ENCODE data around the gene OR4A16. TPM values are rescaled to one million over a fixed set of nuclear protein-coding genes. Genes with fewer than 3 reads are reported as not detected.

The OR4A16 gene
- not detected for total RNA-seq

GRCh38 chr11:55342901-55343300 lies at the start of gene OR4A16:
TSS of gene OR4A16 (plus strand) at chr11:55343201. CDS start at chr11:55343201, 0 bp downstream.
- ATAC-seq (no peak), DNase-seq (ENCODE audit: low spot score) (no peak)
- H3K9me3 Mint-ChIP-seq = peaks cover 17% of the 10 kb centered on the region
- H3K27ac Mint-ChIP-seq = no peak within 1 kb of the TSS
- H3K36me3 Mint-ChIP-seq = peaks cover 5% of the 10 kb centered on the region
- no peaks in the 10 kb centered on the region for H3K4me1 Mint-ChIP-seq (ENCODE audit: low read depth in 2 of 2)
- no peaks in the 10 kb centered on the region for H3K27me3 Mint-ChIP-seq
- H3K4me3 Mint-ChIP-seq = no peak within 1 kb of the TSS

GRCh38 chr11:55324500-55324899 lies 18.5 kb upstream of the OR4A16 start:
- Mint-ChIP-seq H3K27me3 (no peaks in the 10 kb centered on the region), H3K4me3 (no peak overlapping the region), H3K27ac (no peak overlapping the region), H3K4me1 (ENCODE audit: low read depth in 2 of 2) (no peaks in the 10 kb centered on the region), H3K36me3 (peaks cover 4% of the 10 kb centered on the region), H3K9me3 (peaks cover 2% of the 10 kb centered on the region)
- ATAC-seq (no peak), DNase-seq (ENCODE audit: low spot score) (no peak)

- H3K36me3 Mint-ChIP-seq = peaks cover 4% of the 10 kb centered on the region
- H3K4me3 Mint-ChIP-seq = no peak overlapping the region
- DNase-seq (ENCODE audit: low spot score) (no peak), ATAC-seq (no peak)
- no peak overlapping the region for H3K27ac Mint-ChIP-seq
- no peaks in the 10 kb centered on the region for H3K4me1 Mint-ChIP-seq (ENCODE audit: low read depth in 2 of 2)
- peaks cover 17% of the 10 kb centered on the region for H3K9me3 Mint-ChIP-seq
- H3K27me3 Mint-ChIP-seq = no peaks in the 10 kb centered on the region
Measured at GRCh38 chr11:55345306-55345705, 2.3 kb downstream of the OR4A16 start.

GRCh38 chr11:55349032-55349431 lies 6.0 kb downstream of the OR4A16 start:
- H3K36me3 Mint-ChIP-seq = peaks cover 4% of the 10 kb centered on the region
- no peak for DNase-seq (ENCODE audit: low spot score)
- peaks cover 11% of the 10 kb centered on the region for H3K9me3 Mint-ChIP-seq
- H3K27ac Mint-ChIP-seq = no peak overlapping the region
- no peaks in the 10 kb centered on the region for H3K4me1 Mint-ChIP-seq (ENCODE audit: low read depth in 2 of 2)
- no peak for ATAC-seq
- no peak overlapping the region for H3K4me3 Mint-ChIP-seq
- no peaks in the 10 kb centered on the region for H3K27me3 Mint-ChIP-seq

- DNase-seq (ENCODE audit: low spot score) (no peak), ATAC-seq (no peak)
- no peak overlapping the region for H3K27ac Mint-ChIP-seq
- H3K27me3 Mint-ChIP-seq = no peaks in the 10 kb centered on the region
- peaks cover 30% of the 10 kb centered on the region for H3K9me3 Mint-ChIP-seq
- H3K36me3 Mint-ChIP-seq = peaks cover 17% of the 10 kb centered on the region
- H3K4me3 Mint-ChIP-seq = no peak overlapping the region
- H3K4me1 Mint-ChIP-seq (ENCODE audit: low read depth in 2 of 2) = no peaks in the 10 kb centered on the region
Measured at GRCh38 chr11:55357560-55358184, 14.7 kb downstream of the OR4A16 start.

- no peak within 1 kb of the TSS for H3K4me3 Mint-ChIP-seq
- H3K36me3 Mint-ChIP-seq = peaks cover 9% of the 10 kb centered on the region
- no peak for ATAC-seq
- H3K27me3 Mint-ChIP-seq = no peaks in the 10 kb centered on the region
- no peaks in the 10 kb centered on the region for H3K4me1 Mint-ChIP-seq (ENCODE audit: low read depth in 2 of 2)
- no peak for DNase-seq (ENCODE audit: low spot score)
- no peak within 1 kb of the TSS for H3K27ac Mint-ChIP-seq
- H3K9me3 Mint-ChIP-seq = peaks cover 27% of the 10 kb centered on the region
Measured at GRCh38 chr11:55367674-55368073, 24.7 kb downstream of the OR4A16 start, which contains the start of gene OR4A15. TSS of gene OR4A15 (plus strand) at chr11:55367974. CDS start at chr11:55367974, 0 bp downstream.

Other genes with a start within 250 kb of the OR4A16 start
- not detected for gene TRIM48, start 81.0 kb upstream of the OR4A16 start, total RNA-seq
- gene OR4A15, start 24.8 kb downstream of the OR4A16 start, total RNA-seq = not detected
- not detected for gene OR4C15, start 211.3 kb downstream of the OR4A16 start, total RNA-seq
- not detected for gene OR4C16, start 228.9 kb downstream of the OR4A16 start, total RNA-seq